Measurements from ENCODE around the gene LHX8.
"Not testable (repeated sequence)": the region's sequence is repeated elsewhere in the genome, so short reads cannot be mapped to it uniquely, and the experiment has no call there.

GRCh38 chr1:75181214-75181955, 47.2 kb downstream of the LHX8 start:
- not testable (repeated sequence) for TF ChIP-seq CTCF, POLR2A (IDR thresholded peaks at IDR 0.05)

All from Peyer's patch (tissue), 4 donors.